8988T (cell line): Measurements from ENCODE around the gene EEF1AKMT3.
"Not testable (repeated sequence)": the region's sequence is repeated elsewhere in the genome, so short reads cannot be mapped to it uniquely, and the experiment has no call there.

Source experiments
- DNase-seq: peaks from one replicate; pipeline ENCODE4 v3.0.0; 2011

The EEF1AKMT3 gene

GRCh38 chr12:57765698-57766463 lies 6.5 kb upstream of the EEF1AKMT3 start:
- no peak for DNase-seq

DNA sequence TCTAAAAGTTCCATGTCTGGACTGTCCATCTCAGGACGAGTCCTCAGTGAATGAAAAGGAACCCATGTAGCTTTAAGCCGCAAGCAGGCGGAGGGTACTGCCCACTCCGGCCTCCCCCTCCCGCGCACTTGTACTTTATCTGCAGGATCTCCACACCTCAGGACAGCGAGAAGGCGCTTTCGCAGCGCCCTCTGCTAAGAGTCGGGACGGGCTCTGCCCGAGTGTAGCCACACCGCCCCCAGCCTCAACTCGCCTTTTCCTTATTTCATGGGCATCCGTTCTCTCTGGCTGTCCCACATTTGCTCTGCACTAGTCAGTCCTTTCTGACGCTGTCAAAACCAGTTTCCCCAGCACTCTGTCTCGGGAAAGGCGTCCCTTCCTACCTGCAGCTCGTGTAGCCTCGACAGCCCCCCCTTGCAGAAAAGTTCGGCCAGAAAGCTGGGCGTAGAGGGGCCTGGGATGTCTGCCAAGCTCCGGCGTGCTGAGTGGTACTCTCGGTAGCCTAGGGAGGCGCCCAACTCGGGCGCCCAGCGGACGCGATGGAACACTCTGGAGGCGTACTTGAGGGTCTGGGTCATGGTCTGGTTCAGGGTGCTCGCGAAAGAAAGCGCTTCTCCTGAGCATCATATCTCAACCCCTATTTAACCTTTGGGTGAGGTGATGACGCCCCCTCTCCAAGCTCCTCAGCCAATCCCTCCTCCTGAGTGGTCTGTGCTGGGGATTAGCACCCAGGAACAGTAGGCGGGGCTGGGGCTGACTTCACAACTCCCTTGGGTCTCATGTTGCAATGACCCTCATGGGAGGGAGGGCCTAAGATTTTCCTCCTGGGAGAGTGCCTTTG lies 5.7 kb upstream of the EEF1AKMT3 start, which contains the start of gene CYP27B1:
Gene CYP27B1 (minus strand): TSS at position 615 of the 841 bp plus-strand sequence. CDS start 37 bp downstream, at position 578.
- no peak for DNase-seq

DNA sequence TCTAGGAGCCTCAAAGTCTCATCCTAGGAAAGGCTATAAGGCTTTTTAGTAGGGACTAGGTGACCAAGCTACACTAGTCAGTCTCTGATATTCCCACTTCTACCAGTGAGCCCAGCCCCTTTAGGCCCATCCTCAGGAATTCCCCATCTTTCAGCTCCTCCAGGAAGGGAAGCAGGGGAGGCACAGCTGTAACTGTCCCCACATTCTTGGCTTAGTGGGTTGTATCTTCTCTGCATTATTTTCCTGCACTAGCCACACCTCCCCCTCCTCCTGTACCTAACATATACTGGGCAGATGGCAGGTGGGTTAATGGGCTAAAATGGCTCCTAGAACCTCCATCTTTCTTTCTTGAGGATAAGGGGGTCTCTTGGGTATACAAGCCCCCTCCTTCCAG lies 5.1 kb upstream of the EEF1AKMT3 start:
- no peak for DNase-seq

DNA sequence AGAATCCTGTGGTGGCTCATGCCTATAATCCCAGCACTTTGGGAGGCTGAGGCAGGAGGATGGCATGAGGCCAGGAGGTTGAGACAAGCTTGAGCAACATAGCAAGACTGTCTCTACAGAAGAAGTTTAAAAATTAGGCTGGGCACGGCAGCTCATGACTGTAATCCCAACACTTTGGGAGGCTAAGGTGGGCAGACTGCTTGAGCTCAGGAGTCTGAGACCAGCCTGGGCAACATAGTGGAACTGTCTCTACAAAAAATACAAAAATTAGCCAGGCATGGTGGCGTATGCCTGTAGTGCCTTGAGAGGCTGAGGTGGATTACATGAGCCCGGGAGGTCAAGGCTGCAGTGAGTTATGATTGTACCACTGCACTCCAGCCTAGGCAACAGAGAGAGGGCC lies 4.5 kb upstream of the EEF1AKMT3 start:
- no peak for DNase-seq

- DNase-seq = no peak
These were observed 2.8 kb upstream of the EEF1AKMT3 start for GRCh38 chr12:57769594-57769993.

DNA sequence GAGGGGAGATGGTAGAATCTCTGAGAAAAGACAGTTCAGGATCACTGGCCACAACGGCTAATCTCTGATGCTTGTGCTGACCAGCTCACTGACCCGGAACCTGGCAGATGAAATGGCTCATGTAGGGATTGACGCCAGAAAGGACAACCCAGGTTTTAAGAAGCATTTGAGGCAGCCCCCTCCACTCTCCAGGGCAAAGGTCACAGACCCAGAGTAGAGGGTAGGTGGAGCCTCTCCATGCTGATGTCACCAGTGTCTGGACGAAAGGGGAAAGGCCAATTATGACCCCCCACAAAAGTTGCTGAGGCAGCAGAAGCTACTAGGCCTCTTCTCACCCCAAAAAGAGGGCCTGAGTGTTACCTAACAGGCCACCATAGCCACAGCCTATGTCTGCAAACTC lies 1.7 kb upstream of the EEF1AKMT3 start:
- no peak for DNase-seq

DNA sequence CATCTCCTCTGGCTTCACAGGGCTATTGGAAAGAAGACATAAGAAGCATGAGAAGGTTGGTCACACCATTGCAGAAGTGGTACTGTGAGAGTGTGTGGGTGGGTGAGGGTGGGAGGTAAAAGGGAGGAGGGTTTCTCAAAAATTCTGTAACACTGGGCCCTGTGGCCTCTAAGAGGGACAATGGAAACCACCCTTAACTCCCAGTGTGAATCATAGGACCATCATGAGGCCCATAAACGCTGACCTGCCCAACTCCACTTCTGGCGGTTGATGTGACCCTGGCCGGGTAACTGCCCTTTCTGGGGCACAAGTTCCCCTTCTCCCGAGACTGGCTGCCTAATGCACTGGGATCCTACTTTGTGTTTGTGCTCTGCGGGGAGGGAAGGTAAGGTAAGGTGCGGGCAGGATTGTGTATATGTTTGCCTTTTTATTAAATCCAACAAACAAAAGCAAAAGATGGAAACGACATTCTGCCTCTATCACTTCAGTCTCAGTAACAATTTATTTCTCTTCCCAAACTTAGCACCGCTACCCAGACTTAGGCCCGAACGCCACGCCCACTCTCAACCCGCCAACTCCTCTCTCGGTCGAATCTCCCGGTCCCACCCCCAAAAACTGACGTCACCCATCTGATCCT lies 1.1 kb upstream of the EEF1AKMT3 start:
- DNase-seq = peak; percentile 83

GRCh38 chr12:57771873-57772428 lies 463 bp upstream of the EEF1AKMT3 start, which contains the start of gene METTL1:
Gene METTL1, minus strand, starts transcription at chr12:57772105. Its CDS starts 22 bp downstream, at chr12:57772083.
- DNase-seq = peak; percentile 85

- not testable (repeated sequence) for DNase-seq
These were observed 2.2 kb downstream of the EEF1AKMT3 start for GRCh38 chr12:57774634-57775033.

GRCh38 chr12:57775044-57775443 lies 2.6 kb downstream of the EEF1AKMT3 start:
- DNase-seq = no peak

GRCh38 chr12:57775563-57776246 lies 3.3 kb downstream of the EEF1AKMT3 start:
- no peak for DNase-seq

DNA sequence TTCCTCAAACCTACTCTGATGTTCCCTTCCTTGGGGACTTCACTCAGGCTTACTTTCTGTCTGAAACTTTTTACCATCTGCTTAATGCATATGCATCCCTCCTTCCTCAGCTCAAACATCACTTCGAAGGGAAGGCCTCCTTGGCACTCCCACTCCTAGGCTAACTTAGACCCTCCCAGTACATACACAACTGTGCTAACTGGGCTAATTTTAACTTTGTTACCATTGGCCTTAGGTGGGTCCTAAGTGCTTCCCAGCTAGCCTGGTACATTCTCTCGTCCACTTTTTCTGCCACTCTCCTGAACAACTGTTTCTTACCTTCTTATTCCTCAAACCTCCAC lies 3.8 kb downstream of the EEF1AKMT3 start:
- DNase-seq = no peak

DNA sequence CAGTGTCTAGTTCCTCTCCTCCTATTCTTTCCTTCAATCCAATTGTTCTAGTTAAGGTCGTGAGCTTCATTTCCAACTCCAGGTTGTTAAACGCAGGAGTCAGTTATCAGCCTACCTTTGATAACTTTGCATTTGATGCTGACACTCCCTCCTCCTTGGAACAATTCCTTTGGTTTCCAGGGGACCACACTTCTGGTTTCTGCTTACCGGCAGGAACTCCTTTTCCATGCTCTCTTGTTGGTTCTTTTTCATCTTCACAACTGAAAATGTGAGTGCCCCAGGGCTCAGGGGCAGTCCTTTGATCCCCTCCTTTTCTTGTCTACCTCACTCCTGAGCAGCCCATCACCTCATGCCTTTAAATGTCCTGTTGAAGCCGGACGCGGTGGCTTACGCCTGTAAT lies 5.0 kb downstream of the EEF1AKMT3 start:
- DNase-seq = no peak

DNA sequence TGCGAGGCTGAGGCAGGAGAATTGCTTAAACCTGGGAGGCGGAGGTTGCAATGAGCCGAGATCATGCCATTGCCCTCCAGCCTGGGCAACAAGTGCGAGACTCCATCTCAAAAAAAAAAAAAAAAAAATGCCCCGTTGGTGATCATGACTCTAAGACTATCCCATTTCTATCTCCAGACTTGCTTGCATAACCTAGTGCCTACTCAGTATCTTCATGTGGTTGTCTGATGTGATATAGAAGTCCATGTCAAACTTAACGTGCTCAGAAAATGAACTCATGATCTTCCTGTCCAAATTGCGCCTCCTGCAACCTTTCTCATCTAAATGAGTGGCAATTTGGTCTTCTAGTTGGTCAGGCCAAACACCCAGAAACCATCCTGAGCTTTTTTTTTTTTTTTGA lies 5.5 kb downstream of the EEF1AKMT3 start:
- no peak for DNase-seq

DNA sequence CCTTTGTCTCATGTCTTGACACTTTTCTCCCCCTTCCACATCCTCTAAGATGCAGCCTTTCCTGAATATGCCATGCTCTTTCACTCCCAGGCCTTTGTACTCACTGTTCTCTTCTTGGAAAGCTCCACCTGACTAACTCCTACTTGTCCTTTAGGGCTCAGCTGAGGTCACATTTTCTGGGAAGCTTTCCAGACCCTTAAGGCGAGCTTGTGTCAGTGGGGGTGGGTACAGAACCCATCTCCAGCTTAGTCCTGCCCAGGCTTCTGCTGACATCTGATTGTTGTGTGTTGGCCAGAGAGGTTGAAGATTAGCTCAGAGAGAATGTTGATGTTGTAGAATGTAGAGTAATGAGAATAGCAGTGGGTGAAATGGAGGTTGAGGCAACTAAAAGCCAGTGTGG lies 7.3 kb downstream of the EEF1AKMT3 start:
- DNase-seq = no peak

DNA sequence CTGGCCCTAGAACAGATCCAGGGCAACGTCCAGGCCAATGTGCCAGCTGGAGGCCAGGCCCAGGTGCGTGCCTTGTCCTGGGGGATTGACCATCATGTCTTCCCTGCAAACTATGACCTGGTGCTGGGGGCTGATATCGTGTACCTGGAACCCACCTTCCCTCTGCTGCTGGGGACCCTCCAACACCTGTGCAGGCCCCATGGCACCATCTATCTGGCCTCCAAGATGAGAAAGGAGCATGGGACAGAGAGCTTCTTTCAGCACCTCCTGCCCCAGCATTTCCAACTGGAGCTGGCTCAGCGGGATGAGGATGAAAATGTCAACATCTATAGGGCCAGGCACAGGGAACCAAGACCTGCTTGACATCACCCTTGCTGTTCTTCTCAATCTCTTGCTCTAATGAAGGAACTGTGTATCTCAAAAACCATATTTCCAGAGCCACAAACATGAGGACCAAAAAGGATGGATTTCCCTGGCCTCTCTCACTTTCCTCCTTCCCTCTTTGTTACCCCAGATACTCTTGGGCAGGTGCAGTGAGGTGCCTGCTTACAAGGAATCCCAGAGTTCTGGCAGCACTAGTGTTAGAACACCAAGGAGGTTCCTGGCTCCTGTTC lies 8.0 kb downstream of the EEF1AKMT3 start:
- no peak for DNase-seq

- no peak for DNase-seq
These were observed 8.8 kb downstream of the EEF1AKMT3 start for GRCh38 chr12:57781244-57781643.

DNA sequence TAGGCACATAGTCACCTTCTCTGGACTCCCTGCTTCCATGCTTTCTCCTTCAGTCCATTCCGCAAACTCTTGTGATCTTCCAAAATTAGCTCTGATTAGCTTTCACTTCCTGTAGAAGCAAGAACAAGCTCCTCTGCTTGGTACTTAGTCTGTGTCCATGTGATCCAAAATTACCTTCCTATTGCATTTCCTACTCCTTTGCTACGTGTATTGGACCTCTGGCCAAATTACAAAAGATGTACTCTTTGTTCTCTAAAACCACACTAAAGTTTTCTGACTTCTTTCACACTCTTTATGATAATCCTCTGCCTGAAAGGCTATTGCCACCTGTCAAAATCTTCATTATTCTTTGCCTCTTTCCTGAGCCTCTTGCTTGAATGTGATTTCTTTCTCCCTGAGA lies 9.4 kb downstream of the EEF1AKMT3 start:
- no peak for DNase-seq

- DNase-seq = no peak
These were observed 9.8 kb downstream of the EEF1AKMT3 start for GRCh38 chr12:57782243-57782607.

GRCh38 chr12:57782608-57783465 lies 10.4 kb downstream of the EEF1AKMT3 start, which contains the start of gene TSFM:
Gene TSFM, plus strand, starts transcription at chr12:57782787. Its CDS starts 15 bp downstream, at chr12:57782802.
- DNase-seq = peak; percentile 47

- no peak for DNase-seq
These were observed 11.0 kb downstream of the EEF1AKMT3 start for GRCh38 chr12:57783466-57783801.
